ENCODE measurements around the gene TMEM132D.

The TMEM132D gene

GRCh38 chr12:129276361-129277060 is 627.3 kb downstream of the TMEM132D start:
- H3K27ac ChIP-seq, result no peak overlapping the region
- no peaks in the 10 kb centered on the region for H3K4me1 ChIP-seq (ENCODE audit: low read depth, poor library complexity, severe bottlenecking)
- no peak overlapping the region for H3K9ac ChIP-seq
- no peak overlapping the region for H2AFZ ChIP-seq (ENCODE audit: low read depth)
- no peaks in the 10 kb centered on the region for H3K27me3 ChIP-seq (ENCODE audit: insufficient read depth, low read depth)
- no peak for TF ChIP-seq CTCF (conservative IDR thresholded peaks at IDR 0.05; ENCODE audit: low read depth, low read length)
- no peaks in the 10 kb centered on the region for H3K79me2 ChIP-seq (ENCODE audit: insufficient read depth, low read depth)
- H4K20me1 ChIP-seq (ENCODE audit: insufficient read depth), result no peaks in the 10 kb centered on the region
- no peak overlapping the region for H3K4me2 ChIP-seq
- H3K4me3 ChIP-seq (IDR thresholded peaks at IDR 0.05; ENCODE audit: insufficient read depth, low read depth, low read length), result no peak overlapping the region
- H3K36me3 ChIP-seq (ENCODE audit: insufficient read depth), result no peaks in the 10 kb centered on the region

GRCh38 chr12:129269756-129270495 is 633.9 kb downstream of the TMEM132D start:
- no peaks in the 10 kb centered on the region for H4K20me1 ChIP-seq (ENCODE audit: insufficient read depth)
- no peaks in the 10 kb centered on the region for H3K4me1 ChIP-seq (ENCODE audit: low read depth, poor library complexity, severe bottlenecking)
- no peak overlapping the region for H3K4me2 ChIP-seq
- no peaks in the 10 kb centered on the region for H3K79me2 ChIP-seq (ENCODE audit: insufficient read depth, low read depth)
- no peaks in the 10 kb centered on the region for H3K36me3 ChIP-seq (ENCODE audit: insufficient read depth)
- H3K27me3 ChIP-seq (ENCODE audit: insufficient read depth, low read depth), result no peaks in the 10 kb centered on the region
- no peak overlapping the region for H3K4me3 ChIP-seq (IDR thresholded peaks at IDR 0.05; ENCODE audit: insufficient read depth, low read depth, low read length)
- H3K27ac ChIP-seq, result no peak overlapping the region
- no peak for TF ChIP-seq CTCF (conservative IDR thresholded peaks at IDR 0.05; ENCODE audit: low read depth, low read length)
- H2AFZ ChIP-seq (ENCODE audit: low read depth), result no peak overlapping the region
- H3K9ac ChIP-seq, result no peak overlapping the region

GRCh38 chr12:129258781-129259318 is 645.0 kb downstream of the TMEM132D start:
- H3K4me2 ChIP-seq, result no peak overlapping the region
- no peaks in the 10 kb centered on the region for H3K79me2 ChIP-seq (ENCODE audit: insufficient read depth, low read depth)
- H2AFZ ChIP-seq (ENCODE audit: low read depth), result no peak overlapping the region
- no peak for TF ChIP-seq CTCF (conservative IDR thresholded peaks at IDR 0.05; ENCODE audit: low read depth, low read length)
- H3K4me3 ChIP-seq (IDR thresholded peaks at IDR 0.05; ENCODE audit: insufficient read depth, low read depth, low read length), result no peak overlapping the region
- no peak overlapping the region for H3K9ac ChIP-seq
- H3K36me3 ChIP-seq (ENCODE audit: insufficient read depth), result no peaks in the 10 kb centered on the region
- no peak overlapping the region for H3K27ac ChIP-seq
- H3K27me3 ChIP-seq (ENCODE audit: insufficient read depth, low read depth), result no peaks in the 10 kb centered on the region
- no peaks in the 10 kb centered on the region for H4K20me1 ChIP-seq (ENCODE audit: insufficient read depth)
- no peaks in the 10 kb centered on the region for H3K4me1 ChIP-seq (ENCODE audit: low read depth, poor library complexity, severe bottlenecking)

GRCh38 chr12:129257524-129257923 is 646.3 kb downstream of the TMEM132D start:
- Histone ChIP-seq H3K36me3 (ENCODE audit: insufficient read depth) (no peaks in the 10 kb centered on the region), H3K9ac (no peak overlapping the region), H3K27ac (no peak overlapping the region), H3K79me2 (ENCODE audit: insufficient read depth, low read depth) (no peaks in the 10 kb centered on the region), H3K4me2 (no peak overlapping the region), H3K4me3 (IDR thresholded peaks at IDR 0.05; ENCODE audit: insufficient read depth, low read depth, low read length) (no peak overlapping the region), H3K4me1 (ENCODE audit: low read depth, poor library complexity, severe bottlenecking) (no peaks in the 10 kb centered on the region), H2AFZ (ENCODE audit: low read depth) (no peak overlapping the region), H3K27me3 (ENCODE audit: insufficient read depth, low read depth) (no peaks in the 10 kb centered on the region), H4K20me1 (ENCODE audit: insufficient read depth) (no peaks in the 10 kb centered on the region)
- TF ChIP-seq CTCF (conservative IDR thresholded peaks at IDR 0.05; ENCODE audit: low read depth, low read length), result no peak
